HG02759 (cell line): ENCODE results near the gene QSER1.
A peak's percentile ranks its signal among the peaks of the same experiment; 100 is the strongest.
"Not testable (repeated sequence)": the region's sequence is repeated elsewhere in the genome, so short reads cannot be mapped to it uniquely, and the experiment has no call there.

ENCODE experiments used
- ATAC-seq: cut with Tn5 transposase; IDR thresholded peaks from one replicate; pipeline ENCODE4 v1.9.1; 2021; ENCODE audit warnings: mild to moderate bottlenecking, moderate library complexity; ENCODE audit not compliant: unreplicated experiment

QSER1 gene

DNA sequence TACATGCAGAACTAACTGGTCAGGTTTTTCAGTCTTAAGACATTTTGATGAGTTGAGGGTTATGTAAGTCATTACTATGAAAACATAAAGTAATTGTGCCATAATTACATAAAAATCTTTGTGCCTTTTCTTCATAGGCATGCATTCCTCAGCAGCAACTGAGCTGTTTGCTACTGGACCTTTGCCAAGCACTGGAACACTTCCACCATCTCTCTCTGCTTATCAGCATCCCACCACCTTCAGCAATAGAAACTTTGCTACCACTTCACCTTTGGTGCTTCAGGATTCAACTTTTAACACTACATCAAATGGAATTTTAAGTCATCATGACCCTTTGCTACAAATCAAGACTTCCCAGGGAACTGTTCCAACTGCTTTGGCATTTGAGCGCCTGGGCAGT, 39.0 kb downstream of the QSER1 start:
- no peak for ATAC-seq

DNA sequence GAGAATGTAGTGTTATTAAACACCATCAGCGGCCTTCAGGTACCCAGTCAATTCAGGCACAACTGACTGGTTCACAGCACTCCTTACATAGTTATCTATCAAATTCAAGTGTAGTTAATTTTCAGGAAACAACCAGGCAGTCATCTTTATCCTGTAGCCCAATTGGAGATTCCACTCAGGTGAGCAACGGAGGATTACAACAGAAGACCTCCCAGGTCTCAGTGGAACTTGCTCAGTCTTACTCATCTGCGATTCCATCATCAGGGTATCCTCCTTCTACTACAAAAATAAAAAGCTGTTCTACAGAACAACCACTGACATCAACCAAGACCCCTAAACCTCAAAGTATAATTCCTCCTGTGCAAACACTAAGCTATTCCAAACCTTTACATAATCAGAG, 39.6 kb downstream of the QSER1 start:
- ATAC-seq = no peak

DNA sequence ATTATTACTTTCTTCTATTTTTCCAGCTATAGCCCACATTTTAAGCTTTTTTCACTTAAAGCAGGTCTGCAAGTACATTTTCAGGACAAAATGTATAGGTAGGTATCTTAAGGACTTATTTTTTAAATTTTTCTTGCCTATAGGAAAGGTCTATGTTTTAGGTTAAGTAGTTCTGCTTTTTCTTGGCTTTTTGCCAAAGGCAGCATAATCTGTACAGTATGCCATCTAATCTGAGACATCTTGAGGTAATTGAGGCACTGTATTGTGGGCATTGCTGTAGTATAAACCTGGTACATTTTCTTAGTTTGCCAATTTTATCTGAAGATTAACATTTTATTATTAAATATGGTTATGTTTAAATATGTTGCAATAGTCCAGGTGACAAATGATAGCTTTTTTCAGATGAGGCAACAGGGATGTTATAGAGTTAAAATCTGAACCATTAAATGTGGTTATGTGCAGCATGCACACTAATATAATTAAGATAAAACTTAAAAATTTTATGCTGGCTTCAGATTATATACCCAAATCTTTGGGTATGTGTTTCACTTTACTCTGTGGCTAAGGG, 42.9 kb downstream of the QSER1 start:
- ATAC-seq = no peak

DNA sequence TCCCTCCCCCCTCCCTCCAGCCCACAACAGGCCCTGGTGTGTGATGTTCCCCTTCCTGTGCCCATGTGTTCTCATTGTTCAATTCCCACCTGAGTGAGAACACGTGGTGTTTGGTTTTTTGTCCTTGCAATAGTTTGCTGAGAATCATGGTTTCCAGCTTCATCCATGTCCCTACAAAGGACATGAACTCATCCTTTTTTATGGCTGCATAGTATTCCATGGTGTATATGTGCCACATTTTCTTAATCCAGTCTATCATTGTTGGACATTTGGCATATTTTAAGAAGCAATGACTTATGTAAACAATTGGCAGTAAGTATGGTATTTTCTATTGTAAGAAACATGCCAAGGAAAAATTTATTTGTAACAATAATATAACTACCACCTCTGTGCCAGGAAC, 43.6 kb downstream of the QSER1 start:
- not testable (repeated sequence) for ATAC-seq

DNA sequence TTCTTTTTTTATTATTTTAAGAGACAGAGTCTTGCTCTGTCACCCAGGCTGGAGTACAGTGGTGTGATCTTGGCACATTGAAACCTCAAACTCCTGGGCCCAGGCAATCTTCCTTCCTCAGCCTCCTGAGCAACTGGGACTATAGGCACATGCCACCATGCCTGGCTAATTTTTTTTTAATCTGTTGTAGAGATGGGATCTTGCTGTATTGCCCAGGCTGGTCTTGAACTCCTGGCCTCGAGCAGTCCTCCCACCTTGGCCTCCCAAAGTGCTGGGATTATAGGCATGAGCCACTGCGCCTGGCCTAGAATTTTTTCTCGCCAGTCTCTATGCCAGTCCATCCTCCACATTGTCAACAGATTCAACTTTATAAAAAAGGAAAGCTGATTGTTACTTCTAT, 44.7 kb downstream of the QSER1 start:
- not testable (repeated sequence) for ATAC-seq

DNA sequence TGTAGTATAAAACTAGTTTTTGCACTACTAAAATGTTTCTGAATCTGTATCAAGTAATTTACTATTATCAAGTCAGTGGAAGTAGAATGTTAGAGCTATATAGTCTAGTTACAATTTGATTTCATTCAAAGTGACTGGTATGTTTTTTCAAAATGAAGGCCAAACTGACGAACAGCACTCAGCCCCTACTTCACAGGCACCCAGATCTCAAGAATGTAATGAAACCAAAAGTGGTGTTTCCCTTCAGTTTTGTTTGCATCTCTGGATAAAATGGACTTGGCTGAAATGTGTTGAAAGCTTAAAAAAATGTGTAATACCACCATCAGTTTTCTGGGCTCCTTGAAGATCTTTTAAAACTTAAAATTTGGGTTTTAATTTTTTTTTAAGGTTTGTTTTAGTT, 46.4 kb downstream of the QSER1 start:
- peak; percentile 44 for ATAC-seq

DNA sequence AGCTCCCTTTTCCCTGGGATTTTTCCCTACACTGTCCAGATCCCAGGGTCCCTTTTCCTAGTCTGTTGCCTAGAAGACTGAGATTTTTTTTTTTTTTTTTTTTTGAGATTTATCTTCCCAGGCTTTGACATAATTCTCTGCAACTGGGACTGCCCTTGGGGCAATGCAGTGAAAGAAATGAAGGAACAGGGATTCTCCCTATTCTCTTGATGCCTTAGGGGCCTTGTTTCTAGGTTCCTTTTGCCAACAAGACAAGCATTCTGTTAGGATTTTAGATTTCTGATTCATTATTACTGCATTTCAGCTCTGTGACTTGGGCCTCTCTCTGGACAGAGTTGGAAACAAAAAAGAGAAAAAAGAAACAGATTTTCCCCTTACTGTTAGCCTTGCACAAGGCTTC, 47.3 kb downstream of the QSER1 start:
- ATAC-seq = no peak

DNA sequence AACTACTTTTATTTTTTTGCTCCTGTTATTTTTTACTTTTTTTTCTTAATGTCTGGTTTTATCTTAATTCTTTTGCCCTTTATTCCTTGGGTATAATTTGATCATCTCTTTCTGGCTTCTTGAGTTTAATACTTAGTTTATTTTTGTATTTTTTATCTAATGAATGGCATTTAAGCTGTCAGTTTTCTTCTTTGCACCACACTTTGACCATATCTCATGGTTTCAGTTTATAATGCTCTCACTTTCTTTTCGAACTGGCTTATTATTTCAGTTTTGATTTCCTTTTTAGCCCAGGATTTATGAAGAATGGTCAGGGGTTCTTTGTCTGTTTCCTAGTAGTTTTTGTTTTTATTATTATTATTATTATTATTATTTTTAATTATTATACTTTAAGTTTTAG, 48.3 kb downstream of the QSER1 start:
- ATAC-seq = no peak

DNA sequence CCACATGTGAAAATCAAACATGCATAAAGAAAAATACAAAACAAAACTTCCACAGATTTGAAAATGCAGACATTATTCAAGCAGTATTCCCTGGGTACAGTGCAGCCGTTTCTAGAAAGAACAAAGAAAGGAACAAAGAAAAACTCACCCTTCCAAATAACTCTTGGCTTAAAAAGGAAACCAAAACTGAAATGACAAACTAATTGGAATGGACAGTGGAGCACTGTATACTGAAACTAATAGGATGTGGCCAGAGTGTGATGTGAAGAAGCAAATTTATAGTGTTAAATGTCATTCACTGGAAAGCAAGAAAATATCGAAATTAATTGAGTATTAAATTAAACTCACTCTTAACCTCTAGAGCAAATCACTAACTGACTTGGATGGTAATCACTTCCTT, 55.4 kb downstream of the QSER1 start:
- no peak for ATAC-seq

DNA sequence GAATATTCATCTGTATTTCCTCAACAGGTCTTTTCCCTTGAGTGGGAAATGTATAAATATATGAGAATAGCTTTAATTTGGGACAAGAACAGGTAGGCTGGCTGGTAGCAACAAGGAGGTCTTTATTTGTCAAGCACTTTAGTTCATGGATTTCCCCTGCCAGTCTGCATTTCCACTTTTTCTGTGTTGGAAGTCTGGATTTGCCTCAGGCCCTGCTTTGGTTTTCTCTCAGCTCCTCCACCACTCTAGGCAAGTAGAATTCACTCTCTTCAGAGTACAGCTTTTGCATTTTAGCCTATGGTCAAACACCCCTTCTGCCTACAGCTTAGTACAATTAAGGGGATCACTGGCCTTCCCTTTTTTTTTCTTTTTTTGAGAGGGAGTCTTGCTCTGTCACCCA, 57.1 kb downstream of the QSER1 start:
- no peak for ATAC-seq

DNA sequence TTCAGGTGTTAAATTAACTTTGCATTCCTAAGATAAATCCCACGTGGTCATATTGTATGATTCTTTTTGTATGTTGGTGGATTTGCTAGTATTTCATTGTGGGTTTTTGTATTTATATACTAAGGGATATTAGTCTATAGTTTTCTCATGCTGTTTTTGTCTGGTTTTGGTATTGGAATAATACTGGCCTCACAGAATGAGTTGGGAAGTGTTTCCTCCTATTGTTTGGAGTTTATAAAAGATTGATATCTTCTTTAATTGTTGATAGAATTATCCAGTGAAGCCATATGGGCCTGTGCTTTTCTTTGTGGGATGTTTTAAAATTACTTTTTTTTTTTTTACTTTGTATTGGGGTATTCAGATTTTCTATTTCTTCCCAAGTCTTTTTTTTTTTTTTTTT, 59.8 kb downstream of the QSER1 start:
- ATAC-seq = no peak

DNA sequence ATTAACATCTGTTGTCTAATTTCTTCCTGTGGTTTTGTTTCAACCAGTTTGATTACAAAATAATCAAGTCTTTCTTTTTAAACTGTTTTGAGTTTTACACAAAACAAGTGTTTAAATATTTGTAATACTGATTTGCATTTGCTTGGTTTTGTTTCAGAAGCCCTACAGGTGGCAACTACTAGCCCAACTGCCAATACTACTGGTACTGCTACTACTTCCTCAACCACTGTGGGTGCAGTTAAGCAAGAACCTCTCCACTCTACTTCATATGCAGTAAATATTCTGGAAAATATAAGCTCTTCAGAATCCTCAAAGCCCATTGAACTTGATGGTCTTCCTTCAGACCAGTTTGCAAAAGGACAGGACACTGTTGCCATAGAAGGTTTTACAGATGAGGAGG, 61.1 kb downstream of the QSER1 start:
- no peak for ATAC-seq

DNA sequence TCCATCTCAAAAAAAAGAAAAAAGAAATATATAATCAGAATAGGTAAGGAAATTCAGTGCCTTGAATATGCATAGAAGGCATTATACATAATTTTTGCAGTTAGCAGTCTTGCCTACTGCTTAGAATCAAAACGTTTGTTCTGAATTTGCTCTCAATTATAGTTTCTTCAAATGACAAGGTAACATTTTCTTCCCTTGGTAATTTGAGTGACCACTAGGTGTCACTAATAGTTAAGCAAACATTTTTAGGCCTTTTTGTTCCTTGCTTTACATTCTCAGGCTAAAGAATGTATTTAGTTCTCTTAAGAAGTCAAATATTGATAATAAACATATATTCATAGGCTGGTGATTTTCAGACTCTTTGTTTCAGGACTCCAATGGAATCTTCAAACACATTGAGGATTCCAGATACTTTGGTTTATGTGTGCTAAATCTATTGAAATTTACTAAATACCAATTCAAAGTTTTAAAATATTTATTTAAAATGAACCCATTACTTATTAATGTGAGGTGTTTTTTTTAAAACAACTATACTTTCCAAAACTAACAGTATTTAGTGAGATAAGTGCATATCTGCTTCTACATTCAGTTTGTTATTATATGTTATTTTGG, 68.0 kb downstream of the QSER1 start:
- ATAC-seq = no peak

DNA sequence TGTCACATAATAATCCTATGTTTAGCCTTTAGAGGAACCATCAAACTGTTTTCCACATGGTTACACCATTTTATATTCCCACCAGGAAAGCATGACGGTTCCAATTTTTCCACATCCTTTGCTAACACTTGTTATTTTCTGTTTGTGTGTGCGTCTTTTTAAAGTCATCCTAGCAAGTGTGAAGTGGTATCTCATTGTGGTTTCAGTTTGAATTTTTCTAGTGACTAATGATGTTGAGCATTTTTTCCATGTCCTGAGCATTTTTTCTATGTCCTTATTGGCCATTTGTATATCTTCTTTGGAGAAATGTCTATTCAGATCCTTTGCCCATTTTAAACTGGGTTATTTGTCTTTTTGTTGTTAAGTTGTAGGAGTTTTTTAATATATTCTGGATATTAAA, 69.4 kb downstream of the QSER1 start:
- no peak for ATAC-seq

DNA sequence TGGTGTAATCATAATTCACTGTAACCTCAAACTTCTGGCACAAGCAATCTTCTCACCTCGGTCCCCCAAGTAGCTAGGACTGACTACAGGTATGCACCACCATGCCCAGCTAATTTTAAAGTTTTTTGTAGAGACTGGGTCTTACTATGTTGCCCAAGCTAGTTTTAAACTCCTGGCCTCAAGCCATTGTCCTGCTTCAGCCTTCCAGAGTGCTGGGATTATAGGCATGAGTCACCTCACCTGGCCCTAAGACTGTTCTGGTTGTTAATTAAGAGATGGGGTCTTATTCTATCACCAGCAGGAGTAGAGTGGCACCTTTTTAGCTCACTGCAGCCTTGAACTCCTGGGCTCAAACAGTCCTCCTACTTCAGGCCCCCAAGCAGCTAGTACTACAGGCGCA, 71.1 kb downstream of the QSER1 start:
- ATAC-seq = no peak

DNA sequence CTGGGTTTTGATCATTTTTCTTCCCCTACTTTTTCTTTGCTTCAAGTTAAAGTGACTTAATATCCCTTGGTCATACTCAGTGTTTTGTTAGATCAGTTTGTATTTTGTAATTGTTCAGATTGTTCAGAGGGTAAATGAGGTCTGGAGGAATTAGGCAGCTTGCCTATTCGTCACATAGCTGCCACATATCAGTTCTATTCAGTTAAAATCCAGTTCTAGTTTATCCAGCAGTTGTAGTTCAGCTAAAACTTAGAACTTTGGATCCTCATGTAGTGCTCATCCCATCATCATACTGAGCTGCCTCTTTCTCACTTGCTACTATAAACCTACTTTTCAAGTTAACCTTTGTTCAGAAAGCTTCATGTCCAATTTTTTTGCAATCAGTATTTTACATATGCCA, 75.9 kb downstream of the QSER1 start:
- ATAC-seq = no peak

DNA sequence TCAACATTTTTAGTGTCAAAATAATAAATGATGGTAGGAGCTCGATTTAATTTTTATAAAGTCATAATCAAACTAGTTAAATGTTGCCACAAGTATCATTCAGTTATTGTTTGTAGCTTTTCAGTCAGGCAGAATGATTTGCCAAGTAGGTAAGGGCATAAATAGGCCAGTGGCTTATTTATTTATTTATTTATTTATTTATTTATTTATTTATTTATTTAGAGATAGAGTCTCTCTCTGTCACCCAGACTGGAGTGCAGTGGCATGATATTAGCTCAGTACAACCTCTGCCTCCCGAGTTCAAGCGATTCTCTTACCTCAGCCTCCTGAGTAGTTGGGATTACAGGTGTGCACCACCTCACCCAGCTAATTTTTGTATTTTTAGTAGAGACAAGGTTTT, 79.6 kb downstream of the QSER1 start:
- not testable (repeated sequence) for ATAC-seq

DNA sequence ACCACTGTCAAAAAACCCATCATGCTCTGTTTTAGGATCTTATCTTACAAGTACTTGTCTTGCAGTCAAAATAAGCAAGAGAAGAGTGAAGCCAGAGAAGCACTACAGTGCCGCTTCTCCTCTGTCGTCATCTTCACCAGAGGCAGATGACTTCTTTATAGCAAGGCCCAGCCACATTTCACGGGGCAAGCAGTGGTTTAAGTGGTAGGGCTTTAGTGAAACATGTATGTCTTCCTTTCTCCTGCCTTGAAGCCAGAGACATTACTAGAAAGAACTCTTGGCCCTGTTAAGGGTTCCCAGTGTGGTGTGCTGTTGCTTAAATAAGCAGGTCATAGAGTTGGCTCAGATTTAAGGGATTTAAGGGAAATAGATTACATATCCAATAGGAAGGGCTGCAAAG, 80.2 kb downstream of the QSER1 start:
- ATAC-seq = no peak

DNA sequence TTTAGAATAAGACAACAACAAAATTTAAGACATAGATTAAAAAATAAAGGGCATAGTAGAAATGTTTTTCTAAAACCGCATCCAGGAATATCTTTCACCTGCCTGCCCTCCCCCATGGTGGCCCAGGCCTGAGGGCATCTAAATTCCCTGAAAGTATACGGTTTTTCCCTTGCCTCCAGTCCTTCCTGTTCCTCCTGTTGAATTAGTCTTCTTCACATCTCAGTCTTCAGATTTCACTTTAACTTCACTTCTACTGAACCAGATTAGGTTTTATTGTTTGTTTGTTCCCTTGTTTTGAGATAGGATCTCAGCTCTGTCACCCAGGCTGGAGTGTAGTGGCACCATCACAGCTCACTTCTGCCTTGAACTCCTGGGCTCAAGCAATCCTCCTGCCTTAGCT, 90.0 kb downstream of the QSER1 start:
- ATAC-seq = no peak

DNA sequence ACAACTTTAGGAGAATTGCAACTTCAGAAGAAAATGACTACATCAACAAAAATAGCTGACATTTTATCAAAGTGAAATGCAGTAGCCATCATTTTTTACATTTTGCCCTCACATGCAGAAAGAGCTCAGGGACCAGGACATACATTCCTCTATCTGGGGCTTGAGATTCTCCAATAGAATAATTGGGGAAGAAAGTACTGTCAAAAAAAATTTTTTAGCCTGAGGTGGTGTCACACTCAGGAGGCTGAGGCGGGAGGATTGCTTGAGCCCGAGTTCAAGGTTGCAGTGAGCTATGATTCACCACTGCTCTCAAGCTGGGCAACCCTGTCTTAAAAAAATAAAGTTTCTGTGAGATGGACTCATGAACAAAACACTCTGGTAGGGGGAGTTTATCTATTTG, 90.9 kb downstream of the QSER1 start:
- no peak for ATAC-seq

DNA sequence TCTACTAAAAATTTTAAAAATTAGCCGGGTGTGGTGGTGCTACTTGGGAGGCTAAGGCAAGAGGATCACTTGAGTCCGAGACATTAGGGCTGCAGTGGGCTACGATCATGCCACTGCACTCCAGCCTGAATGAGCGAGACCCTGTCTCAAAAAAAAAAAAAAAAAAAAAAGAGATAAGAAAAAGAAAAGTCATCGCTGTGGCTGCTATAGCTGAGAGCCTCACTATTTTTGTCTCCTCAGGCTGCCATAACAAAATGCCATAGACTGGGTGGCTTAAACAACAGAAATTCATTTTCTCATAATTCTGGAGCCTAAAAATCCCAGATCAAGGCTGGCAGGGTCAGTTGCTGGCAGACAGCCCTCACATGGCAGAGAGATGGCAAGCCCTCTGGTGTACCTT, 93.0 kb downstream of the QSER1 start:
- ATAC-seq = no peak

DNA sequence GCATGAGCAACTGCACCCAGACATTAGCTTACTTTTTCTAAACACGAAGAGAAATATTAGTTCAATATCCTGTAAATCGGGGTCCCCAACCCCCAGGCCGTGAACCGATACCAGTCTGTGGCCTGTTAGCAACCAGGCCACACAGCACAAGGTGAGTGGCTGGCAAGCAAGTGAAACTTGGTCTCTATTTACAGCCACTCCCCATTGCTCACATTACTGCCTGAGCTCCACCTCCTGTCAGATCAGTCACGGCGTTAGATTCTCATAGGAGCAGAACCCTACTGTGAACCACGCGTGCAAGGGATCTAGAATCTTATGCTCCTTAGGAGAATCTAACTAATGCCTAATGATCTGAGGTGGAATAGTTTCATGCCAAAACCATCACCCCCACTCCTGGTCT, 95.2 kb downstream of the QSER1 start:
- no peak for ATAC-seq

DNA sequence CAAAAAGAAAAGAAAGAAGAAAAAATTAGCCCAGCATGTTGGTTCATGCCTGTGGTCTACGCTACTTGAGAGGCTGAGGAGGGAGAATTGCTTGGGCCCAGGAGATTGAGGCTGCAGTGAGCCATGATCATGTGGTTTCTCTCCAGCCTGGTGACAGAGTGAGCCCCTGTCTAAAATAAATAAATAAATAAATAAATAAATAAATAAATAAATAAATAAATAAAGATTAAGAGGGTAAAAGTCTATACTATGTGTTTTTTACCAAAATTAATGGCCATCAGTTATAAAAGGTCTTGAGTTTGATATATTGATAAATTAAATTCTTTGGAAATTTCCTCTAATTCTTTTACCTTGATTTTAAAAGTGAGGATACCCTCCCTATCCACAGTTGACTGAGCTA, 97.9 kb downstream of the QSER1 start:
- no peak for ATAC-seq
